HepG2 (cell line): ENCODE measurements around the gene CHKA. TPM values are rescaled to one million over a fixed set of nuclear protein-coding genes. Genes with fewer than 3 reads are reported as not detected.

Experiments
- CEBPZ ChIP-seq: IDR thresholded peaks from 2 replicates; pipeline ENCODE4 v1.6.1; 2012; ENCODE audit warnings: low read length, improper control_type of control experiment
- DBP ChIP-seq: sonication (generic); formaldehyde crosslinking; IDR thresholded peaks from 2 replicates; pipeline ENCODE4 v1.4.0; 2020; ENCODE audit warnings: missing genetic modification reagents; ENCODE audit errors: not compliant biosample characterization
- EZH2 ChIP-seq: conservative IDR thresholded peaks from 2 replicates; pipeline ENCODE4 v1.6.1; 2012; ENCODE audit warnings: mild to moderate bottlenecking, low read depth, low read length, moderate library complexity
- HNRNPK ChIP-seq: fragments of 200-400 bp; formaldehyde crosslinking; IDR thresholded peaks from 2 replicates; pipeline ENCODE4 v1.6.1; 2018; ENCODE audit warnings: low read length, low read depth, moderate library complexity, mild to moderate bottlenecking; ENCODE audit not compliant: poor library complexity, severe bottlenecking
- LBX2 ChIP-seq: sonication (generic); formaldehyde crosslinking; IDR thresholded peaks from 2 replicates; pipeline ENCODE4 v1.5.0; 2020; ENCODE audit warnings: missing genetic modification reagents, mild to moderate bottlenecking, borderline replicate concordance
- PRMT3 ChIP-seq: sonication (generic); formaldehyde crosslinking; IDR thresholded peaks from 2 replicates; pipeline ENCODE4 v1.8.1; 2022; ENCODE audit warnings: low read depth, mild to moderate bottlenecking, moderate library complexity, missing genetic modification reagents, borderline replicate concordance
- RELA ChIP-seq: sonication (generic); formaldehyde crosslinking; IDR thresholded peaks from 2 replicates; pipeline ENCODE4 v1.4.0; 2020; ENCODE audit warnings: missing genetic modification reagents
- SPEN ChIP-seq: sonication (generic); formaldehyde crosslinking; IDR thresholded peaks from 2 replicates; pipeline ENCODE4 v1.5.1; 2020; ENCODE audit warnings: low read depth, mild to moderate bottlenecking, missing genetic modification reagents
- ZBTB21 ChIP-seq: sonication (generic); formaldehyde crosslinking; IDR thresholded peaks from 2 replicates; pipeline ENCODE4 v1.4.0; 2020; ENCODE audit warnings: missing genetic modification reagents
- ZKSCAN8 ChIP-seq: IDR thresholded peaks from 2 replicates; pipeline ENCODE4 v1.6.1; 2016; ENCODE audit warnings: borderline replicate concordance, missing genetic modification reagents, missing compliant biosample characterization
- ZNF12 ChIP-seq: sonication (generic); formaldehyde crosslinking; IDR thresholded peaks from 2 replicates; pipeline ENCODE4 v1.5.0; 2020; ENCODE audit warnings: missing genetic modification reagents
- ZNF557 ChIP-seq: sonication (generic); formaldehyde crosslinking; IDR thresholded peaks from 2 replicates; pipeline ENCODE4 v1.4.0; 2020; ENCODE audit warnings: missing genetic modification reagents
- ZNF563 ChIP-seq: sonication (generic); formaldehyde crosslinking; IDR thresholded peaks from 2 replicates; pipeline ENCODE4 v1.8.0; 2022; ENCODE audit warnings: mild to moderate bottlenecking, moderate library complexity, missing genetic modification reagents
- ZNF678 ChIP-seq: sonication (generic); formaldehyde crosslinking; IDR thresholded peaks from 2 replicates; pipeline ENCODE4 v1.4.0; 2020; ENCODE audit warnings: mild to moderate bottlenecking, missing genetic modification reagents
- ZNF75D ChIP-seq: sonication (generic); formaldehyde crosslinking; IDR thresholded peaks from 2 replicates; pipeline ENCODE4 v1.8.1; 2023; ENCODE audit warnings: missing genetic modification reagents, mild to moderate bottlenecking, borderline replicate concordance
- ZNF766 ChIP-seq: sonication (generic); formaldehyde crosslinking; IDR thresholded peaks from 2 replicates; pipeline ENCODE4 v1.5.0; 2020; ENCODE audit warnings: missing genetic modification reagents, borderline replicate concordance
- polyA plus RNA-seq, 8 experiments: library from polyadenylated mRNA; depleted of rRNA in 3 of 8; stranded (reverse) in 7 of 8; unstranded in 1 of 8; fragments of >200 nt; fragmentation: Illumina TruSeq in 4 of 8; extraction: Trizol in 4 of 8; gene quantifications; 2 replicates each; pipeline versions ENCODE4 v1.2.1 to v1.2.3, GENCODE V29; 2011 to 2016; ENCODE audit warnings: low read depth in 4 of 8, missing spikeins in 1 of 8, mixed read lengths in 1 of 8; ENCODE audit not compliant: insufficient read depth in 1 of 8
- total RNA-seq, 5 experiments: library from RNA; depleted of rRNA; stranded (reverse); fragments of >200 nt; fragmentation: Illumina TruSeq; extraction: Trizol; gene quantifications; 2 replicates each; pipeline ENCODE4 v1.2.3, GENCODE V29; 2016; ENCODE audit warnings: low read depth in 1 of 5
- TF ChIP-seq, protein P1 (sequence below), 2 experiments: sonication (generic) in 1 of 2; formaldehyde crosslinking in 1 of 2; IDR thresholded peaks; 2 replicates each; pipeline versions ENCODE4 v1.4.0 to v1.6.1; 2016 to 2020; ENCODE audit warnings: borderline replicate concordance in 1 of 2, low read depth in 1 of 2, mild to moderate bottlenecking in 1 of 2, missing genetic modification reagents in 1 of 2

The CHKA gene
- total and polyA plus RNA-seq, 2 of the 13 experiments (the other 11 are each of a cell fraction or from before 2014, with no cell fraction given), result 71.6 to 92.7 TPM

DNA sequence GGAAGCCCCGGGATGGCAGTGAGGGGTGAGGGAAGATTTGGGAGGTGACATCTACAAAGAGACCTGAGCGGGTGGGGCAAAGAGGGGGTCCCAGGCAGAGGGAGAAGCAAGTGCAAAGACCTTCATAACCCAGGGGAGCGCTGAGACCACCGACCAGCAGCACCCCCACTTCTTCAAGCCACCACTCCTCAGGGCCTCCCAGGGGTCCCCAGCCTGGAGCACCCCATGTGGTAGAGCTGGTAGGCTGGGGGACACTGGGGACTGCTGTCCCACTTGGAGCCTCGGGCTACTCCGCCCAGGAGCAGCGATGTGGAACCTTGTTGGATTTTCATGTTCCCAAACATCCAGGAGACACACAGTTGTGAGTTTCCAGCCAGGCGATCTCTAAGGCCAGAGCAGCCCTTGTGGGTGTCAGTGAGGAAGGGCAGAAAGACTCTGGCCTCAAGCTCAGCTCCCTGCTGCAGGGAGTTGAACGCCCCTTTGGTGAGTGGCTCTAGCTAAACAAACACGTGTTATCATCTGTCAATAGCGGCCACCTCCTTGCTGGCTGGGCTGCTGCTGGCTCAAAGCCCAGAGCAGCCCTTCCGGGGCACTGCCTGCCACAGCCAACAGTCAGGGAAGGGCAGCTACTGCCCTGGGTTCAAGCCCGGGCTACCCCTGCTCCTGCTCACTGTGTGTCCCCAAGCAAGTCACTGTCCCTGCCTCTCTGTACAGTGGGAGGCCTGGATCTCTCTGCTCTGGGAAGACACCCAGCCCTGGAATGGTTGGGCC is 25.7 kb upstream of the CHKA start (continued):
- TF ChIP-seq HNRNPK, result no peak
- TF ChIP-seq PRMT3 (CRISPR knock-in tag), result no peak
- no peak for TF ChIP-seq EZH2
- TF ChIP-seq ZNF563 (CRISPR knock-in tag), result peak; percentile 80; the same call in 1 of the 2 replicates
- TF ChIP-seq SPEN (CRISPR knock-in tag), result peak; percentile 83
- peak; percentile 56; the same call in 1 of the 2 replicates for TF ChIP-seq ZNF557 (CRISPR knock-in tag)
- no peak; the same call in 1 of the 2 replicates for TF ChIP-seq RELA (CRISPR knock-in tag)
- no peak for TF ChIP-seq DBP
- TF ChIP-seq CEBPZ, result no peak
- TF ChIP-seq ZNF12, result peak; percentile 75
- 0 out of 2 replicates have a peak, but pooled peaks have one; percentile 34 for TF ChIP-seq LBX2
- peak; percentile 23; the same call in 1 of the 2 replicates for TF ChIP-seq ZNF766
- peak; percentile 92; the same call in 1 of the 2 replicates for TF ChIP-seq ZKSCAN8 (CRISPR knock-in tag)
- TF ChIP-seq, protein P1, sequence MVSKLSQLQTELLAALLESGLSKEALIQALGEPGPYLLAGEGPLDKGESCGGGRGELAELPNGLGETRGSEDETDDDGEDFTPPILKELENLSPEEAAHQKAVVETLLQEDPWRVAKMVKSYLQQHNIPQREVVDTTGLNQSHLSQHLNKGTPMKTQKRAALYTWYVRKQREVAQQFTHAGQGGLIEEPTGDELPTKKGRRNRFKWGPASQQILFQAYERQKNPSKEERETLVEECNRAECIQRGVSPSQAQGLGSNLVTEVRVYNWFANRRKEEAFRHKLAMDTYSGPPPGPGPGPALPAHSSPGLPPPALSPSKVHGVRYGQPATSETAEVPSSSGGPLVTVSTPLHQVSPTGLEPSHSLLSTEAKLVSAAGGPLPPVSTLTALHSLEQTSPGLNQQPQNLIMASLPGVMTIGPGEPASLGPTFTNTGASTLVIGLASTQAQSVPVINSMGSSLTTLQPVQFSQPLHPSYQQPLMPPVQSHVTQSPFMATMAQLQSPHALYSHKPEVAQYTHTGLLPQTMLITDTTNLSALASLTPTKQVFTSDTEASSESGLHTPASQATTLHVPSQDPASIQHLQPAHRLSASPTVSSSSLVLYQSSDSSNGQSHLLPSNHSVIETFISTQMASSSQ (IDR thresholded peaks at IDR 0.05; ENCODE audit: low read depth), result no peak; the same call in 1 of the 2 replicates
- TF ChIP-seq, protein P1 (CRISPR knock-in tag; IDR thresholded peaks at IDR 0.05; ENCODE audit: borderline replicate concordance), result peak; percentile 89; the same call in 1 of the 2 replicates
- no peak for TF ChIP-seq ZNF75D (CRISPR knock-in tag)
- TF ChIP-seq ZNF678 (CRISPR knock-in tag), result no peak
- TF ChIP-seq ZBTB21 (CRISPR knock-in tag), result no peak
